Measurements from ENCODE around the gene THTPA. TPM values are rescaled to one million over a fixed set of nuclear protein-coding genes. Genes with fewer than 3 reads are reported as not detected.

THTPA gene
- total RNA-seq, 1 experiment from 2014 or later, result 12.3 TPM

DNA sequence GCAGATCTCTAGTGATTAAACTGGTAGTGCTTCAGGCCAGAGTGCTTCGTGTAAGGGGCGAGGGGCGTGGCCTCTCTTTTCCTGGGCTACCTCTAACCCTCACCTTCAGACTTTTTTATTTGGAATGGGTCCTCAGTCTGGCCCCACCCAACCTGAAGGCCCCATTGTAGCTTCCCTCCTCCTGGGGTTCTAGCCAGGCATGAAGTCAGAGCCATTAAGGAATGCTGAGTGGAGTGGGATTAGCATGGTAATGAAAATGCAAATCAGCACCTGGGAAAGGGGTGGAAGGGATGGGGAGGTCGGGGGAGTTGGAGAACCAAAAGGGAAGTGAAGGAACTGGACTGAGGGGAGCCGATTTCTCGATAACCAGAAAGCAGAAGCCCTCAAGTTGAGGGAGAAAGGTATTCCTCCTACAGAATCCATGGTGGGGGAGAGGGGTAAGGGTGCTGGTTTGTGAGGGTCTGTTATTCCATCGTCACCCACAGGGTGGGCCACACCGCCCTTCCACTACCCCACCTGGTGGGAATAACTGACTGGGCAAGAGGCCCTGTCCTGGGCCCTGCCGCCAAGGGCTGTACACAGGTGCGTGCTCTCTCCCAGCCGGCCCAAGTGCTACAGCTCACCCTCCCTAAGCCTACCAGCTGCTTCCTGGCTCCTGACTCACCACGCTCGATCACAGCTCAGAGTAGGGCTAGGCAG is 18.6 kb upstream of the THTPA start:
- Histone ChIP-seq H3K27ac (ENCODE audit: low read depth, low read length, poor library complexity, severe bottlenecking) (no peak overlapping the region), H3K9me3 (ENCODE audit: low read depth, low read length, poor library complexity, severe bottlenecking) (no peaks in the 10 kb centered on the region), H3K36me3 (ENCODE audit: insufficient read depth, low read length, poor library complexity, severe bottlenecking) (no peaks in the 10 kb centered on the region), H3K27me3 (replicated peaks; ENCODE audit: insufficient read depth, low read depth, low read length, poor library complexity) (no peaks in the 10 kb centered on the region), H3K4me3 (ENCODE audit: low read depth, low read length, poor library complexity, severe bottlenecking) (no peak overlapping the region), H3K4me1 (ENCODE audit: insufficient read depth, low read length, poor library complexity, severe bottlenecking) (peaks cover 26% of the 10 kb centered on the region)
- CTCF ChIA-PET, result interaction anchor here (1.6 kb wide), 1 partner anchor 59 kb away, joined by 3 read pairs; no protein-coding TSS in a partner anchor
- POLR2A ChIA-PET (ENCODE audit: low non-redundant PET), result no interaction called here
- BruUV-seq (replicated peaks), result no TSS peak
- no peak for TF ChIP-seq EZH2 (IDR thresholded peaks at IDR 0.05; ENCODE audit: borderline replicate concordance, low read depth, low read length, poor library complexity, severe bottlenecking)
- TF ChIP-seq, protein P1, sequence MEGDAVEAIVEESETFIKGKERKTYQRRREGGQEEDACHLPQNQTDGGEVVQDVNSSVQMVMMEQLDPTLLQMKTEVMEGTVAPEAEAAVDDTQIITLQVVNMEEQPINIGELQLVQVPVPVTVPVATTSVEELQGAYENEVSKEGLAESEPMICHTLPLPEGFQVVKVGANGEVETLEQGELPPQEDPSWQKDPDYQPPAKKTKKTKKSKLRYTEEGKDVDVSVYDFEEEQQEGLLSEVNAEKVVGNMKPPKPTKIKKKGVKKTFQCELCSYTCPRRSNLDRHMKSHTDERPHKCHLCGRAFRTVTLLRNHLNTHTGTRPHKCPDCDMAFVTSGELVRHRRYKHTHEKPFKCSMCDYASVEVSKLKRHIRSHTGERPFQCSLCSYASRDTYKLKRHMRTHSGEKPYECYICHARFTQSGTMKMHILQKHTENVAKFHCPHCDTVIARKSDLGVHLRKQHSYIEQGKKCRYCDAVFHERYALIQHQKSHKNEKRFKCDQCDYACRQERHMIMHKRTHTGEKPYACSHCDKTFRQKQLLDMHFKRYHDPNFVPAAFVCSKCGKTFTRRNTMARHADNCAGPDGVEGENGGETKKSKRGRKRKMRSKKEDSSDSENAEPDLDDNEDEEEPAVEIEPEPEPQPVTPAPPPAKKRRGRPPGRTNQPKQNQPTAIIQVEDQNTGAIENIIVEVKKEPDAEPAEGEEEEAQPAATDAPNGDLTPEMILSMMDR (conservative IDR thresholded peaks at IDR 0.05; ENCODE audit: low read depth, low read length), result no peak
- intact Hi-C loops (cut with micrococcal nuclease; ENCODE audit: unreplicated experiment), result loop anchor here (5.0 kb wide), 1 partner anchor 50 kb away; no protein-coding TSS in a partner anchor
- DNase-seq (ENCODE audit: low spot score), result no peak

GRCh38 chr14:23538050-23538718 is 17.9 kb upstream of the THTPA start:
- intact Hi-C loops (cut with micrococcal nuclease; ENCODE audit: unreplicated experiment), result loop anchor here (5.0 kb wide), 1 partner anchor 51 kb away; no protein-coding TSS in a partner anchor
- no peaks in the 10 kb centered on the region for H3K27me3 ChIP-seq (replicated peaks; ENCODE audit: insufficient read depth, low read depth, low read length, poor library complexity)
- no peaks in the 10 kb centered on the region for H3K36me3 ChIP-seq (ENCODE audit: insufficient read depth, low read length, poor library complexity, severe bottlenecking)
- H3K4me1 ChIP-seq (ENCODE audit: insufficient read depth, low read length, poor library complexity, severe bottlenecking), result peaks cover 26% of the 10 kb centered on the region
- H3K4me3 ChIP-seq (ENCODE audit: low read depth, low read length, poor library complexity, severe bottlenecking), result no peak overlapping the region
- H3K27ac ChIP-seq (ENCODE audit: low read depth, low read length, poor library complexity, severe bottlenecking), result no peak overlapping the region
- no peaks in the 10 kb centered on the region for H3K9me3 ChIP-seq (ENCODE audit: low read depth, low read length, poor library complexity, severe bottlenecking)
- BruUV-seq (replicated peaks), result no TSS peak
- POLR2A ChIA-PET (ENCODE audit: low non-redundant PET), result no interaction called here
- TF ChIP-seq EZH2 (IDR thresholded peaks at IDR 0.05; ENCODE audit: borderline replicate concordance, low read depth, low read length, poor library complexity, severe bottlenecking), result no peak
- TF ChIP-seq, protein P1 (conservative IDR thresholded peaks at IDR 0.05; ENCODE audit: low read depth, low read length), result no peak
- CTCF ChIA-PET, result interaction anchor here (0.6 to 1.6 kb wide), 2 partner anchors 60 to 233 kb away, joined by 3 to 9 read pairs; no protein-coding TSS in a partner anchor
- no peak for DNase-seq (ENCODE audit: low spot score)

- TF ChIP-seq EZH2 (IDR thresholded peaks at IDR 0.05; ENCODE audit: borderline replicate concordance, low read depth, low read length, poor library complexity, severe bottlenecking), result no peak
- TF ChIP-seq, protein P1 (conservative IDR thresholded peaks at IDR 0.05; ENCODE audit: low read depth, low read length), result no peak
- intact Hi-C loops (cut with micrococcal nuclease; ENCODE audit: unreplicated experiment), result loop anchor here (5.0 kb wide), 1 partner anchor 51 kb away; no protein-coding TSS in a partner anchor
- no peaks in the 10 kb centered on the region for H3K9me3 ChIP-seq (ENCODE audit: low read depth, low read length, poor library complexity, severe bottlenecking)
- DNase-seq (ENCODE audit: low spot score), result peak; percentile 31
- H3K27ac ChIP-seq (ENCODE audit: low read depth, low read length, poor library complexity, severe bottlenecking), result no peak overlapping the region
- POLR2A ChIA-PET (ENCODE audit: low non-redundant PET), result no interaction called here
- no peaks in the 10 kb centered on the region for H3K36me3 ChIP-seq (ENCODE audit: insufficient read depth, low read length, poor library complexity, severe bottlenecking)
- H3K4me1 ChIP-seq (ENCODE audit: insufficient read depth, low read length, poor library complexity, severe bottlenecking), result peaks cover 26% of the 10 kb centered on the region
- H3K4me3 ChIP-seq (ENCODE audit: low read depth, low read length, poor library complexity, severe bottlenecking), result no peak overlapping the region
- no TSS peak for BruUV-seq (replicated peaks)
- CTCF ChIA-PET, result interaction anchor here (0.5 to 1.6 kb wide), 3 partner anchors 41 to 233 kb away, joined by 3 to 9 read pairs (median 3); no protein-coding TSS in a partner anchor
- H3K27me3 ChIP-seq (replicated peaks; ENCODE audit: insufficient read depth, low read depth, low read length, poor library complexity), result no peaks in the 10 kb centered on the region
These were observed 17.3 kb upstream of the THTPA start for GRCh38 chr14:23538785-23539184.
